ENCODE measurements around the gene TREML4. TPM values are rescaled to one million over a fixed set of nuclear protein-coding genes. Genes with fewer than 3 reads are reported as not detected.
A peak's percentile ranks its signal among the peaks of the same experiment; 100 is the strongest.

The TREML4 gene
- total RNA-seq, 1 donor from 2014 or later, result not detected

DNA sequence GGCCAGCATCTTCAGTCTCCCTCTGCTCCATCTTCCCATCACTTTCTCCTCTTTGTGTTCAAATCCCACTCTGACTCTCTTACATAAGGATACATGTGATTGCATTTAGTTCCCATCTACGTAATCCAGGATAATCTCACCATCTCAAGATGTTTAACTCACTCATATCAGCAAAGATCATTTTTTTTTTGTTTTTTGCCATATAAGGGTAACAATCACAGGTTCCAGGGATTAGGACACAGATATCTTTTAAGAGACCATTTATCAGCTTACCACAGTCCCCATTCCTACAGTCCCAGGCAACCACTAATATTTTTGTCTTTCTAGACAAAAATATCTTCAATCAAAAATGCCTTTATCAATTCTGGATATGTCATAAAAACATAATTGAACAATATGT lies 24.0 kb upstream of the TREML4 start:
- Histone ChIP-seq H3K27me3 (no peaks in the 10 kb centered on the region), H3K27ac (no peak overlapping the region), H3K4me3 (no peak overlapping the region), H3K4me1 (no peaks in the 10 kb centered on the region), H3K9me3 (no peaks in the 10 kb centered on the region), H3K36me3 (no peaks in the 10 kb centered on the region)
- intact Hi-C loops (cut with DNase I), result no loop called here
- TF ChIP-seq, protein P1, sequence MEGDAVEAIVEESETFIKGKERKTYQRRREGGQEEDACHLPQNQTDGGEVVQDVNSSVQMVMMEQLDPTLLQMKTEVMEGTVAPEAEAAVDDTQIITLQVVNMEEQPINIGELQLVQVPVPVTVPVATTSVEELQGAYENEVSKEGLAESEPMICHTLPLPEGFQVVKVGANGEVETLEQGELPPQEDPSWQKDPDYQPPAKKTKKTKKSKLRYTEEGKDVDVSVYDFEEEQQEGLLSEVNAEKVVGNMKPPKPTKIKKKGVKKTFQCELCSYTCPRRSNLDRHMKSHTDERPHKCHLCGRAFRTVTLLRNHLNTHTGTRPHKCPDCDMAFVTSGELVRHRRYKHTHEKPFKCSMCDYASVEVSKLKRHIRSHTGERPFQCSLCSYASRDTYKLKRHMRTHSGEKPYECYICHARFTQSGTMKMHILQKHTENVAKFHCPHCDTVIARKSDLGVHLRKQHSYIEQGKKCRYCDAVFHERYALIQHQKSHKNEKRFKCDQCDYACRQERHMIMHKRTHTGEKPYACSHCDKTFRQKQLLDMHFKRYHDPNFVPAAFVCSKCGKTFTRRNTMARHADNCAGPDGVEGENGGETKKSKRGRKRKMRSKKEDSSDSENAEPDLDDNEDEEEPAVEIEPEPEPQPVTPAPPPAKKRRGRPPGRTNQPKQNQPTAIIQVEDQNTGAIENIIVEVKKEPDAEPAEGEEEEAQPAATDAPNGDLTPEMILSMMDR (IDR thresholded peaks at IDR 0.05), result no peak
- no peak for TF ChIP-seq POLR2AphosphoS5 (IDR thresholded peaks at IDR 0.05; ENCODE audit: insufficient read depth in 1 of 2, low read depth in 1 of 2)
- no peak for TF ChIP-seq POLR2A (IDR thresholded peaks at IDR 0.05)
- DNase-seq (ENCODE audit: extremely low spot score in 2 of 2), result no peak

DNA sequence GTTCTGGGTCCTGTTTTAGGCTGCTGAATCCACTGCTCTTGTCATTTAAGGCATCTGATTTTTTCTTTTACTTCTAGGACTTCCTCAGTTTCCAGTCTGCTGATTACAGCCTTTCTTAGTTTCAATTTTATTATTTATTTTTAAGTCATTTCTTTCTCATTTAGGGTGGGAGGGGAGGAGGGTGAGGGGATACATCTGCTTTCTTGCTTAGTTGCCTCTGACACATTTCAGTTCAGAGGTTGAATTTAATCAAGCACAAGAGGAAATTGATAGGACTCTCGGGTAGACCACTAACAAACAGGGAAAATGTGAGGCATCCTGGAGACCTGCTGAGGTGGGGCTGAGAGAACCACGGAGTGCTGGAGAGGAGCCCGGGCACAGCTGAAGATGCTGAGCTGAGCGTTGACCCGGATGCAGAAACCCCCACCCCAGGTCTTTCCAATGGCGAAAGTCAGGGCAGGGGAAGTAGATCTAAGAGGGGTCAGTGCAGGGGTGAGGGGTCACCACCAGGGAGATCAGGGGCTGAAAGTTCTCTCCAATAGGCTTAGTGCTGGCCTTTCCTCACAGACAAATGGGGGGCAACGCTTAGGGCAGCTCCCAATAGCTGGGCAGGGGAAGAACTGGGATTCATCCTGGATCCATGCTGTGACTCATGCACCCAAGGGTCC lies 19.6 kb upstream of the TREML4 start:
- H3K4me3 ChIP-seq, result no peak overlapping the region
- H3K9me3 ChIP-seq, result no peaks in the 10 kb centered on the region
- H3K27me3 ChIP-seq, result no peaks in the 10 kb centered on the region
- intact Hi-C loops (cut with DNase I), result no loop called here
- H3K27ac ChIP-seq, result no peak overlapping the region
- H3K36me3 ChIP-seq, result no peaks in the 10 kb centered on the region
- peak; percentile 42 to 52 for DNase-seq (ENCODE audit: extremely low spot score in 2 of 2)
- H3K4me1 ChIP-seq, result no peaks in the 10 kb centered on the region
- TF ChIP-seq, protein P1 (IDR thresholded peaks at IDR 0.05), result no peak
- no peak for TF ChIP-seq POLR2A (IDR thresholded peaks at IDR 0.05)
- TF ChIP-seq POLR2AphosphoS5 (IDR thresholded peaks at IDR 0.05; ENCODE audit: insufficient read depth in 1 of 2, low read depth in 1 of 2), result no peak

DNA sequence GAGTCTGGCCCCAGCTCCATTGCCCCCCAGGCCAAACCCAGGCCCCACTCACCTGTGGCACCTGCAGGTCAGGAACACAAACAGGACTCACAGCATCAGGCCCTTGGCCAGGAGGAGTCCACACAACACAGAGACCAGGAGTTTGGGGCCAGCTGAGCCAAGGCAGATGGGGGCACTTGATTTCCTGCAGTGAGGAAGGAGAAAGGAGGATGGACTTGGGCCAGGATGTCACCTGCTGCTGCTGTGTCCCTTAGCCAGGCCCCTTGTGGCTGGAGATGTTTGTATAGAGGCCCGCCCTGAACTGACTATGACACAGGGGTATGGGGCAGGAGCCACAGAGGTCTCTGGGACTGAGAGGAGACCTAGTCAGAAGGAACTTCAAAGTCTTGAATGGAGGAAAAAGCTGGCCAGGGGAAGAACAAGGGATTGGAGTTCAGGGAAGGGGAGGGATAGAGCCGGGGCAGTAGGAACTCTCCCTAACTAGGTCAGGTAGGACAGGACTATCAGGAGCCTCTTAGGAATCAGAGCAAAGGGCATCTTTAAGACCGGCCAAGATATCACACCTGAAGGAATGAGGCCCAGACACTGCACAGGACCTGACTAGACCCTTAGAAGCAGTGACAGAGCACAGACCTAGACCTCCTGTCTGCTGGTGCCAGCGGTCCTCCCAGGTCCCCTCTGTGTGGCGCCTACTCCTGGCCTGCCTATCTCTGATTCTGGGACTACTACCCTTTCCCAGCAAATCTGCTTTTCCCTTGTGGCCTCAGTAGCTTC lies 18.4 kb upstream of the TREML4 start:
- H3K27ac ChIP-seq, result no peak overlapping the region
- no peaks in the 10 kb centered on the region for H3K9me3 ChIP-seq
- H3K4me3 ChIP-seq, result no peak overlapping the region
- H3K36me3 ChIP-seq, result no peaks in the 10 kb centered on the region
- intact Hi-C loops (cut with DNase I), result no loop called here
- H3K4me1 ChIP-seq, result no peaks in the 10 kb centered on the region
- peak; percentile 56 to 77 for DNase-seq (ENCODE audit: extremely low spot score in 2 of 2)
- TF ChIP-seq POLR2A (IDR thresholded peaks at IDR 0.05) (no peak), POLR2AphosphoS5 (IDR thresholded peaks at IDR 0.05; ENCODE audit: insufficient read depth in 1 of 2, low read depth in 1 of 2) (no peak)
- TF ChIP-seq, protein P1 (IDR thresholded peaks at IDR 0.05), result no peak
- no peaks in the 10 kb centered on the region for H3K27me3 ChIP-seq

DNA sequence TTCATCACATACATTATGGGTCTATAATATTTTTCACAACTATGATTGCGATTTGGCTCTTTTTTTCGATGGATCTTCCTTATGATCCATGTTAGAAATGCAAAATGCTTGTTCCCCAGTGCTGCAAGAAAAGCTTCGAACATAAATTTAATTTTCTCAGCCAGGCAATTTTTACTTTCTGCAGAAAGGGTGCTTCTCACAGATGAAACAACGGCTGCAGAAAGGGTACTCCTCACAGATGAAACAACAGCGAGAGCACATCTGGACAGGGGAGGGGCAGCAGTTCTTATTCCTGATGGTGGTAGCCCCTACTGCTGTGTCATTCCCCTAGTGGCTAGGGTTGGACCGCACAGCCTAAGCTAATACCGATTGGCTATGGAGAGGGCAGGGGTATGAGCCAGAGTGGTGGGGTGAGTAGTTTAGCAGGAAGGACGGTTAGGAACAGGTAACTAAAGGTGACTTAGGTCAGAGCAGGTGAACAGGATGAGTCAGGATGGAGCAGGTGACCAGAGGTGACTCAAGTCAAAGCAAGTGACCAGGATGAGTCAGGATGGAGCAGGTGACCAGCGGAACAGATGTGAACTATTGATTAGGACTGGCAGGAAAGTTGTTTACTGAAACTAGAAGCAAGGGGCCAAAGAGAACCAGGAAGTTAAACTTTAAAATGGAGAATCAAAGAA lies 13.4 kb upstream of the TREML4 start:
- Histone ChIP-seq H3K9me3 (no peaks in the 10 kb centered on the region), H3K27ac (no peak overlapping the region), H3K36me3 (no peaks in the 10 kb centered on the region), H3K4me1 (no peaks in the 10 kb centered on the region), H3K27me3 (no peaks in the 10 kb centered on the region), H3K4me3 (no peak overlapping the region)
- intact Hi-C loops (cut with DNase I), result no loop called here
- no peak for DNase-seq (ENCODE audit: extremely low spot score in 2 of 2)
- TF ChIP-seq, protein P1 (IDR thresholded peaks at IDR 0.05), result no peak
- TF ChIP-seq POLR2A (IDR thresholded peaks at IDR 0.05) (no peak), POLR2AphosphoS5 (IDR thresholded peaks at IDR 0.05; ENCODE audit: insufficient read depth in 1 of 2, low read depth in 1 of 2) (no peak)
